Gastroesophageal sphincter (tissue), 3 donors: ENCODE results near the gene NR4A2.

Experiments
- CTCF ChIP-seq, 4 experiments: fragments of 200-600 bp in 2 of 4; fragments of 450-650 bp in 2 of 4; sonication (generic) in 1 of 4; IDR thresholded peaks; one replicate each; pipeline ENCODE4 v1.5.1; 2017 to 2019; ENCODE audit warnings: antibody characterized with exemption in 4 of 4, mild to moderate bottlenecking in 2 of 4, moderate library complexity in 2 of 4
- EP300 ChIP-seq: sonication (generic); formaldehyde crosslinking; IDR thresholded peaks from one replicate; pipeline ENCODE4 v1.6.1; 2017; ENCODE audit warnings: antibody characterized with exemption, mild to moderate bottlenecking
- POLR2AphosphoS5 ChIP-seq: sonication (generic); formaldehyde crosslinking; IDR thresholded peaks from one replicate; pipeline ENCODE4 v1.6.1; 2017; ENCODE audit warnings: antibody characterized with exemption

GRCh38 chr2:156343096-156343939, 10.8 kb upstream of the NR4A2 start:
- TF ChIP-seq CTCF (IDR thresholded peaks at IDR 0.05), result no peak
- TF ChIP-seq EP300, result no peak
- TF ChIP-seq POLR2AphosphoS5, result no peak
